KMS-11 (cell line): Measurements from ENCODE around the gene CEACAM19.

Experiments used
- H2AFZ ChIP-seq: fragments of 200-600 bp; sonication (generic); 2 replicates; pipeline ENCODE4 v1.6.1; 2016; ENCODE audit warnings: antibody characterized with exemption, mixed run types, low read depth
- H3K27ac ChIP-seq: fragments of 200-600 bp; sonication (generic); 2 replicates; pipeline ENCODE4 v1.6.1; 2016; ENCODE audit warnings: mild to moderate bottlenecking, mixed run types
- H3K27me3 ChIP-seq: fragments of 200-600 bp; sonication (generic); 2 replicates; pipeline ENCODE4 v1.6.1; 2017; ENCODE audit warnings: mild to moderate bottlenecking, low read depth, mixed run types, moderate library complexity; ENCODE audit not compliant: insufficient read depth
- H3K36me3 ChIP-seq: fragments of 200-600 bp; sonication (generic); 2 replicates; pipeline ENCODE4 v1.6.1; 2017; ENCODE audit warnings: mild to moderate bottlenecking, mixed run types; ENCODE audit not compliant: insufficient read depth
- H3K4me1 ChIP-seq: fragments of 200-600 bp; sonication (generic); 2 replicates; pipeline ENCODE4 v1.6.1; 2016; ENCODE audit warnings: mild to moderate bottlenecking, low read depth, mixed run types; ENCODE audit not compliant: poor library complexity, severe bottlenecking
- H3K4me2 ChIP-seq: fragments of 200-600 bp; sonication (generic); 2 replicates; pipeline ENCODE4 v1.7.0; 2016; ENCODE audit warnings: mild to moderate bottlenecking, mixed run types
- H3K4me3 ChIP-seq: fragments of 200-600 bp; sonication (generic); IDR thresholded peaks from 2 replicates; pipeline ENCODE4 v1.6.1; 2017; ENCODE audit warnings: low read depth, low read length, mixed read lengths; ENCODE audit not compliant: insufficient read depth
- H3K79me2 ChIP-seq: fragments of 200-600 bp; sonication (generic); 2 replicates; pipeline ENCODE4 v1.6.1; 2016; ENCODE audit warnings: low read depth, mixed run types; ENCODE audit not compliant: insufficient read depth
- H3K9ac ChIP-seq: fragments of 200-600 bp; sonication (generic); 2 replicates; pipeline ENCODE4 v1.6.1; 2016; ENCODE audit warnings: mild to moderate bottlenecking, mixed run types
- H4K20me1 ChIP-seq: fragments of 200-600 bp; sonication (generic); 2 replicates; pipeline ENCODE4 v1.6.1; 2016; ENCODE audit warnings: mild to moderate bottlenecking, mixed run types; ENCODE audit not compliant: insufficient read depth
- CTCF ChIP-seq: fragments of 200-600 bp; sonication (generic); conservative IDR thresholded peaks from 2 replicates; pipeline ENCODE4 v1.6.1; 2017; ENCODE audit warnings: low read depth, mild to moderate bottlenecking, antibody characterized with exemption, low read length, moderate library complexity, mixed read lengths

Gene CEACAM19

GRCh38 chr19:44675521-44675920 is 4.2 kb downstream of the CEACAM19 start:
- Histone ChIP-seq H3K4me3 (no peak overlapping the region), H3K36me3 (no peaks in the 10 kb centered on the region), H3K27ac (no peak overlapping the region), H3K27me3 (no peaks in the 10 kb centered on the region), H3K79me2 (no peaks in the 10 kb centered on the region), H4K20me1 (no peaks in the 10 kb centered on the region), H3K4me1 (no peaks in the 10 kb centered on the region), H2AFZ (no peak overlapping the region), H3K9ac (no peak overlapping the region), H3K4me2 (no peak overlapping the region)
- no peak for TF ChIP-seq CTCF

- Histone ChIP-seq H2AFZ (0 out of 2 replicates have a peak overlapping the region, but pooled peaks have one; percentile 7), H3K9ac (no peak overlapping the region), H3K36me3 (no peaks in the 10 kb centered on the region), H4K20me1 (no peaks in the 10 kb centered on the region), H3K4me3 (no peak overlapping the region), H3K79me2 (no peaks in the 10 kb centered on the region), H3K4me1 (no peaks in the 10 kb centered on the region), H3K27me3 (no peaks in the 10 kb centered on the region), H3K27ac (no peak overlapping the region), H3K4me2 (no peak overlapping the region)
- no peak for TF ChIP-seq CTCF
These were observed 5.9 kb downstream of the CEACAM19 start for GRCh38 chr19:44677019-44677811.

- H3K4me3 ChIP-seq = no peak overlapping the region
- no peak for TF ChIP-seq CTCF
- H3K9ac ChIP-seq = no peak overlapping the region
- H3K79me2 ChIP-seq = no peaks in the 10 kb centered on the region
- no peak overlapping the region for H2AFZ ChIP-seq
- H3K27ac ChIP-seq = no peak overlapping the region
- no peak overlapping the region for H3K4me2 ChIP-seq
- H4K20me1 ChIP-seq = no peaks in the 10 kb centered on the region
- H3K4me1 ChIP-seq = peaks cover 6% of the 10 kb centered on the region
- no peaks in the 10 kb centered on the region for H3K36me3 ChIP-seq
- H3K27me3 ChIP-seq = no peaks in the 10 kb centered on the region
These were observed 9.3 kb downstream of the CEACAM19 start for GRCh38 chr19:44680536-44680935.

GRCh38 chr19:44681992-44682790 is 10.9 kb downstream of the CEACAM19 start:
- Histone ChIP-seq H3K4me1 (peaks cover 6% of the 10 kb centered on the region), H3K27ac (no peak overlapping the region)

More at GRCh38 chr19:44681992-44682790, 10.9 kb downstream of the CEACAM19 start:
- Histone ChIP-seq H3K9ac (no peak overlapping the region), H3K4me2 (no peak overlapping the region), H2AFZ (no peak overlapping the region), H3K4me3 (no peak overlapping the region), H3K36me3 (no peaks in the 10 kb centered on the region), H3K79me2 (no peaks in the 10 kb centered on the region), H4K20me1 (no peaks in the 10 kb centered on the region), H3K27me3 (no peaks in the 10 kb centered on the region)
- TF ChIP-seq CTCF = no peak
